Naive thymus-derived CD8-positive, alpha-beta T cell (primary cell): ENCODE measurements around the gene GPR15LG. TPM values are rescaled to one million over a fixed set of nuclear protein-coding genes. Genes with fewer than 3 reads are reported as not detected.

Source experiments
- ATAC-seq, 2 donors: fragments of 150-1000 bp; cut with Tn5 transposase in 1 of 2; sonication (Bioruptor Pico), chemical (Tn5 transposase) in 1 of 2; 1 replicate in 1 of 2; 2 replicates in 1 of 2; pipeline ENCODE4 v1.10.0; 2021; ENCODE audit warnings: mild to moderate bottlenecking in 2 of 2, moderate library complexity in 2 of 2
- POLR2A ChIA-PET: fragments of 350-600 bp; sonication (Branson Sonifier 250); formaldehyde crosslinking; loops from one replicate; lab custom pipeline; 2021; ENCODE audit warnings: antibody characterized with exemption; lab: Charles Lee
- DNase-seq, 10 donors: peaks; one replicate each; pipeline versions ENCODE4 v3.0.0 to v3.0.0-alpha.2; 2020 to 2022
- H3K27ac Mint-ChIP-seq, 10 donors: one replicate each; pipeline ENCODE4 v1.8.0; 2020 to 2022; ENCODE audit warnings: mild to moderate bottlenecking in 10 of 10, mixed read lengths in 10 of 10, moderate library complexity in 4 of 10, inconsistent platforms in 1 of 10
- H3K27me3 Mint-ChIP-seq, 5 donors: one replicate each; pipeline ENCODE4 v1.8.0; 2021 to 2022; ENCODE audit warnings: mixed read lengths in 5 of 5
- H3K36me3 Mint-ChIP-seq, 3 donors: one replicate each; pipeline ENCODE4 v1.8.0; 2020 to 2022; ENCODE audit warnings: mixed read lengths in 3 of 3, mild to moderate bottlenecking in 2 of 3, inconsistent platforms in 1 of 3
- H3K4me1 Mint-ChIP-seq, 4 donors: one replicate each; pipeline ENCODE4 v1.8.0; 2021 to 2022; ENCODE audit warnings: mixed read lengths in 4 of 4
- H3K4me3 Mint-ChIP-seq, 10 donors: one replicate each; pipeline ENCODE4 v1.8.0; 2020 to 2022; ENCODE audit warnings: mild to moderate bottlenecking in 10 of 10, mixed read lengths in 10 of 10, moderate library complexity in 6 of 10, inconsistent platforms in 1 of 10
- H3K9me3 Mint-ChIP-seq, 9 donors: one replicate each; pipeline ENCODE4 v1.8.0; 2020 to 2022; ENCODE audit warnings: mixed read lengths in 9 of 9, mild to moderate bottlenecking in 3 of 9, inconsistent platforms in 1 of 9, moderate library complexity in 1 of 9
- polyA plus RNA-seq, 3 donors: library from polyadenylated mRNA; unstranded; fragments of 300-500 nt; fragmentation: Illumina TruSeq; gene quantifications; one replicate each; pipeline ENCODE4 v1.2.3, GENCODE V29; 2021
- total RNA-seq, 8 experiments: library from RNA in 2 of 8; stranded (reverse) in 2 of 8; gene quantifications; one replicate each; pipeline ENCODE4 v1.2.3 and lab custom pipeline; 2021 to 2026

Gene GPR15LG
- total and polyA plus RNA-seq, 5 experiments from 2014 or later: not detected

DNA sequence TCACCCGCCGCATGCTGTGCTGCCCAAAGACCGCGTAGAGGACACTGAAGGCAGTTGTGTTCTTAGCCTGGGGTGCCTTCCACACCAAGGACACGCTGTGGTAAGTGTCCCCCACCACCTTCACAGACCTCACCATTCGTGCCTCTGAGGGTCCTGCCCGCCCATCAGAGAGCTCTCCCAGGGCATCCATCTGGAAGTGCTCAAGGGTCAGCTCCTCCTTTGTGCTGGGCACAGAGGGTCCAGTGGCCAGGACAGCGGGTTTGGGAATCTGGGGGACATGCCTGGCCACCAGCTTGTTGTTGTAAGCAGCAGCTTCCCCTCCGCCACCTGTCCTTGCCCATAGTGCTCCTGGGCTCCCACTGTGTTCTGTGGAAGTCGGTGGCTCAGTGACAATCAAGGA lies 58.8 kb downstream of the GPR15LG start:
- no peaks in the 10 kb centered on the region for H3K9me3 Mint-ChIP-seq
- peaks cover 4 to 68% (median 26%) of the 10 kb centered on the region in 5 donors for H3K27me3 Mint-ChIP-seq
- no peaks in the 10 kb centered on the region for H3K36me3 Mint-ChIP-seq
- no peak overlapping the region for H3K27ac Mint-ChIP-seq
- POLR2A ChIA-PET: interaction anchor here (0.6 kb wide), 1 partner anchor 27 kb away, joined by 4 read pairs; no protein-coding TSS in a partner anchor
- DNase-seq (no peak), ATAC-seq (no peak)
- no peak overlapping the region for H3K4me3 Mint-ChIP-seq
- no peaks in the 10 kb centered on the region for H3K4me1 Mint-ChIP-seq

DNA sequence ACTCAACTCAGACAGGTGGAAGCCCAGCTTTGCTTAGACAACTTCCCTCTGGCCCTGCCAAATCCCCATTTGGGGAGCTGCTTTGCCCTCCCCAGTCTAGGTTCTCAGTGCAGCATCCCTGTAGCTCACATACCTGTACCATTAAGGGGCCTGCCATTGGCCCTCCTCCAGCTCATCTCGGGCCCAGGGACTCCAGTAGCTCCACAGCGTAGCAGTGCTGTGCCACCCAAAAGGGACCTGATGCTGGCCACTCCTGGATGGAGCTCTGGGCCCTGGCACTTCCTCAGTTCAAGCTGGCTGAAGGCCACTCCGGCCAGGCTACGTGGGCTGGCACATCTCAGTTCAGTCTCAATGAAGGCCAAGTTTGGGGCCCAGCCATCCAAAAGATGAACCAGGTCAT lies 60.3 kb downstream of the GPR15LG start:
- H3K9me3 Mint-ChIP-seq: no peaks in the 10 kb centered on the region
- H3K27me3 Mint-ChIP-seq: peaks cover 4 to 58% (median 23%) of the 10 kb centered on the region in 5 donors
- H3K4me1 Mint-ChIP-seq: no peaks in the 10 kb centered on the region
- no peak for ATAC-seq
- H3K27ac Mint-ChIP-seq: no peak overlapping the region
- no peaks in the 10 kb centered on the region for H3K36me3 Mint-ChIP-seq
- H3K4me3 Mint-ChIP-seq: no peak overlapping the region
- POLR2A ChIA-PET: no interaction called here
- DNase-seq: no peak

DNA sequence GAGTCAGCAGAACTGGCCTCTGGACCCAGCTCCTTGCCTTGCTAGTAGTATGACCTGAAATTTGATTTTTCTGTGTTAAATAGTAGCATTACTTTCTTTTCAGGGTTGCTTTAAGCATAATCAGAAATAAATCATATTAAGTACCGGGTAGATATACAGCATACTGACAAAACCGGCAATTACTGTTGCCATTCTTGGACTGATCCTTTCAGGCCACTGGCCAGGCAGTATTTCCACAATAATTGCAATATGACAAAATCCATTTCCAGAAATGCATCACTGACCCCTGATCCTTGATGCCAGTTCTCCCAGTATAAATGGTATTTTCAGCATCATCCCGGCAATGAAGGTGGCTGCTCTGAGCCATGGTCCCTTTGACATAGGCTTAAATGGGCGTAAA lies 60.9 kb downstream of the GPR15LG start:
- POLR2A ChIA-PET: no interaction called here
- DNase-seq: no peak
- no peaks in the 10 kb centered on the region for H3K4me1 Mint-ChIP-seq
- ATAC-seq: no peak
- no peak overlapping the region for H3K4me3 Mint-ChIP-seq
- H3K36me3 Mint-ChIP-seq: no peaks in the 10 kb centered on the region
- no peaks in the 10 kb centered on the region for H3K9me3 Mint-ChIP-seq
- H3K27me3 Mint-ChIP-seq: peaks cover 8 to 53% (median 21%) of the 10 kb centered on the region in 5 donors
- H3K27ac Mint-ChIP-seq: no peak overlapping the region

Other genes starting within 250 kb of the GPR15LG start
- 10 to 100 TPM; 90.3 to 92.5 TPM for gene GHITM, start 34.3 kb upstream of the GPR15LG start, total RNA-seq
- 100 to 1,000 TPM; 270 to 338 (median 281) TPM for gene GHITM, start 34.3 kb upstream of the GPR15LG start, polyA plus RNA-seq
- gene CDHR1, start 20.7 kb downstream of the GPR15LG start, total RNA-seq: under 1 TPM; 0.29 to 0.80 TPM
- under 1 TPM; 0.16 to 0.43 (median 0.24) TPM for gene CDHR1, start 20.7 kb downstream of the GPR15LG start, polyA plus RNA-seq
- gene LRIT2, start 51.7 kb downstream of the GPR15LG start, total RNA-seq: not detected
- gene LRIT2, start 51.7 kb downstream of the GPR15LG start, polyA plus RNA-seq: not detected
- not detected for gene LRIT1, start 67.7 kb downstream of the GPR15LG start, total RNA-seq
- gene LRIT1, start 67.7 kb downstream of the GPR15LG start, polyA plus RNA-seq: not detected
- not detected for gene RGR, start 71.3 kb downstream of the GPR15LG start, total RNA-seq
- not detected for gene RGR, start 71.3 kb downstream of the GPR15LG start, polyA plus RNA-seq
- gene CCSER2, start 154.8 kb downstream of the GPR15LG start, total RNA-seq: 10 to 100 TPM; 95.1 to 95.5 TPM
- gene CCSER2, start 154.8 kb downstream of the GPR15LG start, polyA plus RNA-seq: 100 to 1,000 TPM in 1 of 3 donors, 10 to 100 TPM in 2; 70.4 to 109 (median 72.9) TPM